HEK293T (cell line): Measurements from ENCODE around the gene KIF1A.

Experiments
- ARNT ChIP-seq: fragments of 450-650 bp; IDR thresholded peaks from 2 replicates; pipeline ENCODE4 v1.6.1; 2017; ENCODE audit warnings: mild to moderate bottlenecking
- BHLHE40 ChIP-seq: fragments of 450-650 bp; IDR thresholded peaks from 2 replicates; pipeline ENCODE4 v1.6.1; 2016; ENCODE audit warnings: mild to moderate bottlenecking, moderate library complexity, borderline replicate concordance
- ELF4 ChIP-seq: fragments of 450-650 bp; IDR thresholded peaks from 2 replicates; pipeline ENCODE4 v1.6.1; 2017; ENCODE audit warnings: antibody characterized with exemption
- FOXA1 ChIP-seq: fragments of 450-650 bp; IDR thresholded peaks from 2 replicates; pipeline ENCODE4 v1.6.1; 2016; ENCODE audit warnings: mild to moderate bottlenecking
- FOXK2 ChIP-seq: fragments of 450-650 bp; IDR thresholded peaks from 2 replicates; pipeline ENCODE4 v1.6.1; 2016; ENCODE audit warnings: mild to moderate bottlenecking
- FOXM1 ChIP-seq: fragments of 450-650 bp; IDR thresholded peaks from 2 replicates; pipeline ENCODE4 v1.6.1; 2017; ENCODE audit warnings: mild to moderate bottlenecking, borderline replicate concordance
- NFRKB ChIP-seq: fragments of 450-650 bp; IDR thresholded peaks from 2 replicates; pipeline ENCODE4 v1.6.1; 2016; ENCODE audit warnings: mild to moderate bottlenecking, moderate library complexity
- PKNOX1 ChIP-seq: fragments of 450-650 bp; IDR thresholded peaks from 2 replicates; pipeline ENCODE4 v1.6.1; 2016
- SP1 ChIP-seq: fragments of 450-650 bp; IDR thresholded peaks from 2 replicates; pipeline ENCODE4 v1.6.1; 2017
- SUZ12 ChIP-seq: fragments of 450-650 bp; IDR thresholded peaks from 2 replicates; pipeline ENCODE4 v1.6.1; 2016; ENCODE audit warnings: mild to moderate bottlenecking
- TARDBP ChIP-seq: fragments of 450-650 bp; IDR thresholded peaks from 2 replicates; pipeline ENCODE4 v1.6.1; 2016

DNA sequence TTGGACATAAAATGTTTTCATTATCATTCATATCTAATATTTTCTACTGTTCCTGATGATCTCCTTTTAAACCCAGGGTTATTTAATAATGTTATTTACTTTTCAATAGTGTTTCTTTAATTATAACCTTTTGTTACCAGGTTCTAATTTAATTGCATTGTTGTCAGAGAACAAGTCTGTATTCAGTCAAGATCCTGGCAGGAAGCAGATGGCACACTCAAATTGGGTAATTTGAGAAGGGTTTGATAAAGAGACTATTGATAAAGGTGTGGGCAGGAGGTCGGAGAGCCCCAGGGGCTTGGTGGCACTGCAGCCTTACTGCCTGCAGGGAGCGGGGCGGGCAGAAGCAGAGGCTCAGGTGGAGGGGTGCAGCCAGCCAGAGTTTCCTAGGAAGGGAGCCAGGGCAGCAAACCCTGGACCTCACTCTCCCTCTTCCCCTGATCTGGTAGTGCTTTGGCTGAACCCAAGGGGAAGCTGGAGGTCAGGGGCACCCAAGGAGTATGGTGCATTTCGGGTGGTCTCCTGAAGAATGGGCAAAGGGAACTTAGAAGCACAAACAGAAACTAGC lies 2.3 kb upstream of the KIF1A start:
- TF ChIP-seq PKNOX1 = no peak
- no peak for TF ChIP-seq SUZ12
- TF ChIP-seq FOXK2 = no peak
- TF ChIP-seq FOXM1 = no peak
- no peak for TF ChIP-seq ARNT
- TF ChIP-seq FOXA1 = no peak
- TF ChIP-seq SP1 = no peak
- no peak for TF ChIP-seq ELF4
- no peak for TF ChIP-seq NFRKB
- no peak for TF ChIP-seq BHLHE40
- no peak for TF ChIP-seq TARDBP
